Right hindlimb (tissue), 1 donor: Measurements from ENCODE around the gene LY9.

ENCODE experiments used
- DNase-seq: peaks from one replicate; pipeline ENCODE4 v3.0.0-alpha.2; 2018

The LY9 gene

DNA sequence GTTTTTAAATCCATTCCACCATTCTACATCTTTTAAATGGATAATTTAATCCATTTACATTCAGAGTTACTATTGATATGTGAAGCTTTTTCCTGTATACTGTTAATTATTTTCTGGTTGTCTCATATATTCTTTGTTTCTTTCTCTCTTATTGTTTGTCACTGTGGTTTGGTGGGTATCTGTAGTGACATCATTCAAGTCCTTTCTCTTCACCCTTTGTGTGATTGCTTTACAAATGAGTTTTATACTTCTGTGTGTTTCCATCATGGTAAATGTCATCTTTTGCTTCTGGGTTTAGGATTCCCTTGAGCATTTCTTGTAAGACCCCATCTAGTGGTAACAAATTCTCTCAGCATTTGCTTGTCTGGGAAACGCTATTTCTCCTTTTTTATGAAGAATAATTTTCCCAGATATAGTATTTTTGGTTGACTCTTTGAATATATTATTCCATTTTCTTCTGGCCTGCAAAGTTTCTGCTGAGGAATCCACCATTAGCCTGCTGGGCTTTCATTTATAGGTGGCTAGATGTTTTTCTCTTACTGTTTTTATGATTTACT, 10.2 kb downstream of the LY9 start:
- no peak for DNase-seq

- no peak for DNase-seq
Measured at GRCh38 chr1:160806784-160807183, 10.8 kb downstream of the LY9 start.

- no peak for DNase-seq
Measured at GRCh38 chr1:160807247-160807646, 11.3 kb downstream of the LY9 start.

GRCh38 chr1:160807738-160808137, 11.8 kb downstream of the LY9 start:
- no peak for DNase-seq

- DNase-seq: no peak
Measured at GRCh38 chr1:160808289-160808688, 12.3 kb downstream of the LY9 start.

- DNase-seq: no peak
Measured at GRCh38 chr1:160810486-160810885, 14.5 kb downstream of the LY9 start.

DNA sequence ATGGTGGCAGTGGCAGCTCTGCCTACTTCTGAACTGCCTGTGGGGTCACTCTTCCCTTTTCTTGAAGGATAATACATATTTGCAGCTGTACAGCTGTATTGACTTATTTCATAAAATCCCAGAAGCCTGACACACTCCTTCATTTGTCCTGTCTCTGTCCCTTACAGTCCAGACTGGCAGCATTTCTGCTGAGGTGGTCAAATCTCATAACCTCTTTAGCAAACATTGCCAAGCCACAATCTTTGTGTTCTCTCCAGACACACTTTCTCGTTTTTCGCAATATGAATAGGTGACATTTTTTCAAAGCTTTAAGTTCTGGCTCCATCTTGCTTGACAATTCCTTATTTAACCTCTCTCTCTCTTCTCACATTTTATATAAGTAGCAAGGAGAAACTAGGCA, 15.2 kb downstream of the LY9 start:
- DNase-seq: no peak

GRCh38 chr1:160813215-160813614, 17.2 kb downstream of the LY9 start:
- no peak for DNase-seq

- DNase-seq: no peak
Measured at GRCh38 chr1:160814316-160814715, 18.3 kb downstream of the LY9 start.

GRCh38 chr1:160814856-160815255, 18.9 kb downstream of the LY9 start:
- DNase-seq: no peak

DNA sequence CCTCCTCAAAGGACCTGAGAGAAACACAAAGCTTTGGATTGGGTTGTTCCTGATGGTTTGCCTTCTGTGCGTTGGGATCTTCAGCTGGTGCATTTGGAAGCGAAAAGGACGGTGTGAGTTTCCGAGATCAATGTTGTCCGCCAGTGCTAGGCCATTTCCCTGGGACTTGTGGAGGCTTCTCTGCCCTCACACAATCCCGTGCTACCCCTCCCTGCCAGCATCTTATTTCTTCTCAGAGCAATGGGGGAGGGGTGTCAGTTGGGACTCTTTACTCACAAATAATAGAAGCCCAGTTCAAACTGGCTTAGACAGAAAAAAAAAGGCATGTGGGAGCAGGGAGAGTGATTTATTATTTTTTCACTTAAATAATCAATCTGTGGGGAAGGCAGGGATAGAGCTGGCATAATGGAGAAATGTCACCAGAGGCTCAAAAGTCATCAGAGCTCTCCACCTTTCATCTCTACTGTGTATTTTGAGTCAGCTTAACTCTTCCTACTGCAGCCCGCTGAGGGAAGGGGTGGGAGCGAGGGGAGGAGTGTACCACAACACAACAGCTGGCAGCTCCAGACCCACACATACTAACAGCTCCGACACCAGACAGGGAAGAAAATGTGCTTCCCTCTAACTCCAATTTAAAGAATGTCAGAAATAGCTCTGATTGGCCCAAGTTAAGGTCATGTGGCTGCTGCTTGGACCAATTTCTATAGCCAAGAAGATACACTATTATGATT, 22.4 kb downstream of the LY9 start:
- no peak for DNase-seq

- no peak for DNase-seq
Measured at GRCh38 chr1:160819186-160819585, 23.2 kb downstream of the LY9 start.

- DNase-seq: no peak
Measured at GRCh38 chr1:160821627-160822026, 25.7 kb downstream of the LY9 start.

- DNase-seq: no peak
Measured at GRCh38 chr1:160823296-160823695, 27.3 kb downstream of the LY9 start.

- no peak for DNase-seq
Measured at GRCh38 chr1:160826546-160826945, 30.6 kb downstream of the LY9 start.

- DNase-seq: no peak
Measured at GRCh38 chr1:160827418-160827817, 31.4 kb downstream of the LY9 start.

GRCh38 chr1:160829766-160830165, 33.8 kb downstream of the LY9 start:
- DNase-seq: no peak

DNA sequence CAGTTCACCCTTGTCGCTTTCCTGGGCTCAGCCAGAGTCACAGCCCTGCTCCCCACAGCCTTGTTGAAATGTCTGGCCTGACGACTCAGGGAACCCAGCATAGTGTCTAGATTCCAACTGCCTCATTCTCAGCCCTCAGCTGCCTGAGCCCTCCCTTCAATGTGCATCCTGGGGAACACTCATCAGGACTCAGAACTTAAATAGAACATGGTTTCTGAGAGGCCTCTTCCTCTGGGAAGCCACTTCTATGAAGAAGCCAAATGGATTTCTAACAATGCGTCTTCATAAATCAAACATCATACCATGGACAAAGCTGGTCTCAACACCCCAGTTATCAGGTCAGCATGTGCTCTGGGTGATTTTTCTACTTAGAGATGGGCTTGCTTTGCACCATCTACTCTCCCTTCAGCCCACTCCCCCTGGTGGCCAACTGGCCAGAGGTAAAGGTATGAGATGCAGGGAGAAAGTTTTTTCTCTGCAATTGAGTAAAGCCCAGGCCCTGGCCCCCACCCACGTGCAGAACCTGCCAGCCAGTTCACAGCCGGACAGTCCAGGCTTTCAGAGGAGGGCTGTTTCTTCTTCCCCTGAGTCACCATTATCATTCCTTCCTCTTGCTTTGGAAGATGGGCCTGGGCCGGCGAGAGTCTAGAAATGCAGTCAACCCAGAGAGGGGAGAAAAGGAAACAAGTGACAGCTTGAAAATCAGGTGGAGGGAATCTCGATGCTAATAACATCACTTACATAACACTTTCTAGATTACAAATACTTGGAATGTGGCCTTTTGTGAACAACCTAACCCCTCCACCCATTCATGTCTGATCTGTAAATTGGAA, 34.6 kb downstream of the LY9 start:
- DNase-seq: peak; percentile 27

- no peak for DNase-seq
Measured at GRCh38 chr1:160834945-160835565, 39.1 kb downstream of the LY9 start.

DNA sequence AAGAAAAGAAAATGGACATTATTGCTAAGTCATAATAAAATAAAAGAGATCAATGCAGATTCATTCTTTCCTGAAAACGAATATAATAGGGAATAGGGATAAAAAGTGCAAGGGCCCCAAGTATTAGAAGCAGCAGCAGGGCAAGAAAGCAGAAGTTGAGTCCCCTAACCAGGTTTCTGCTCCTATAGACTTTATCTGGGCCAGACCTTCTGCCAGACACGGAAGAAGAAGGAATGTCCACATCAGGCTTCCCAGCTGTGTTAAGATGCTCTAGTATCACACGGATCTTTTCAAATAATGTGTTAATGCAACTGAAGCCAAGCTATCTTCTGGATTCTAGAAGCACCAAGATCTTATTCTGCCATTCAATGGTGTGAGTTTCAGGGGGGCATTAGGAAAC, 39.8 kb downstream of the LY9 start:
- no peak for DNase-seq

DNA sequence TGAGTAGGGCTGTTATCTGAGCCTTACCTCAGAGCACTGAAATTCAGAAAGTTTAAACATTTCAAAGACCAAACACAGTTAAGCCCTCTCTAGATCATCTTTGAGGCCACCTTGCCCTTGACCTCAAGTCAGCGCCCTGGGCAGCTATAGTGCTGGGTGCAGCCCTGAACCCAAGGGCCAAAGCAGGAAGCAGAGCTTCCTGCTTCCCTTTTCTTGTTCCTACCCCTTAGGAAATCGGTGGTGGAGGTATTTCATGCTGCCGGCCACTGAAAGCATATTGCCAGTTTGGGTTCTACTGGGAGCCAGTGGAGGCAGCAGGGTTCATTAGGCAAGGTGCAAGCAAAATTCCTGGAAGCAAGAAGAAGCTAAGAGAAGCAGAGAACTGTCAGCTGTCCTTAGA, 40.6 kb downstream of the LY9 start:
- DNase-seq: no peak

DNA sequence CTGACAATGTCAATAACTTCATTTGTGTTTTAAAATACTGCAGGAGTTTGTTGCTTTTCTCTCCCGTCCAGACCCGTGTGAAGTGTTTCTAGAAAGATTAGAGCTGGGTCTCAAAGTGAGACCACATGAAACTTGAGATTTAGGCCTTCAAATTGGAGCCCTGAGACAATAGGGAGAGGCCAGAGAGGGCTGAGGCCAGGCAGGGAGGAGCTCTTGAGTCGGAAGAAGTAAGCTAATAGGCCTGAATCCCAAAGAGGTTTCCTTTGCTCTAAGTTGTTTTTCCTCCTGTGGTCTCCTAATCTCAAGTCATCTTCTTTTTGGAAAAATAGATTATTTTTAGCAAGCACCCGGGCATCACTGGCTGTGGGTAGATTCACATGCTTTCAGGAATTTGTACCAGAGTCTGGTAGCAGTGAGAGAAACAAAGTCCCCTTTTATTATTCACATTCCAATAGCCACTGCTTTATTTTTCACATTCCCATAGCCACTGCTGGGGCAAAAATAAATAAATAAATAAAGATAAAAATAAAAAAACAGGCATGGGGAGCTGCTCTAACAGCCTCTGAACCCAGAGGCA, 41.1 kb downstream of the LY9 start:
- no peak for DNase-seq

GRCh38 chr1:160837558-160838205, 41.7 kb downstream of the LY9 start:
- peak; percentile 39 for DNase-seq
